Endothelial cell (in vitro differentiated cells): ENCODE measurements around the gene R3HDML. TPM values are rescaled to one million over a fixed set of nuclear protein-coding genes. Genes with fewer than 3 reads are reported as not detected.
A peak's percentile ranks its signal among the peaks of the same experiment; 100 is the strongest.
"Not testable (repeated sequence)": the region's sequence is repeated elsewhere in the genome, so short reads cannot be mapped to it uniquely, and the experiment has no call there.

Source experiments
- DNase-seq: peaks from one replicate; pipeline ENCODE4 v3.0.0; 2021; ENCODE audit warnings: low spot score
- H3K27ac Mint-ChIP-seq: one replicate; pipeline ENCODE4 v1.8.0; 2021; ENCODE audit warnings: mixed read lengths, inconsistent platforms; ENCODE audit not compliant: unreplicated experiment
- H3K27me3 Mint-ChIP-seq: one replicate; pipeline ENCODE4 v1.8.0; 2021; ENCODE audit warnings: mild to moderate bottlenecking, moderate library complexity, mixed read lengths, inconsistent platforms; ENCODE audit not compliant: unreplicated experiment
- H3K36me3 Mint-ChIP-seq: one replicate; pipeline ENCODE4 v1.8.0; 2021; ENCODE audit warnings: mild to moderate bottlenecking, low read depth, mixed read lengths, inconsistent platforms; ENCODE audit not compliant: unreplicated experiment
- H3K4me1 Mint-ChIP-seq: one replicate; pipeline ENCODE4 v1.8.0; 2021; ENCODE audit warnings: mild to moderate bottlenecking, mixed read lengths, inconsistent platforms; ENCODE audit not compliant: unreplicated experiment
- H3K4me3 Mint-ChIP-seq: one replicate; pipeline ENCODE4 v1.8.0; 2021; ENCODE audit warnings: mild to moderate bottlenecking, mixed read lengths, inconsistent platforms; ENCODE audit not compliant: unreplicated experiment
- H3K9me3 Mint-ChIP-seq: one replicate; pipeline ENCODE4 v1.8.0; 2021; ENCODE audit warnings: mixed read lengths, inconsistent platforms; ENCODE audit not compliant: unreplicated experiment
- CTCF ChIP-seq: fragments of 200-600 bp; sonication (generic); IDR thresholded peaks from one replicate; pipeline ENCODE4 v1.5.0; 2021; ENCODE audit warnings: antibody characterized with exemption; ENCODE audit not compliant: unreplicated experiment
- total RNA-seq: library from RNA; stranded (reverse); fragmentation: NEBNext Ultra II Directional; extraction: Animal tissue kit (Norgen Biotek cat#: 25700); gene quantifications from one replicate; pipeline ENCODE4 v1.2.1, GENCODE V29; 2021; ENCODE audit not compliant: unreplicated experiment

The R3HDML gene
- total RNA-seq, 1 donor from 2014 or later: not detected

- no peaks in the 10 kb centered on the region for H3K9me3 Mint-ChIP-seq
- no peak overlapping the region for H3K4me3 Mint-ChIP-seq
These were observed 10.3 kb upstream of the R3HDML start for GRCh38 chr20:44326391-44327159.

GRCh38 chr20:44327748-44328147, 9.1 kb upstream of the R3HDML start:
- H3K9me3 Mint-ChIP-seq, H3K36me3 Mint-ChIP-seq, H3K27ac Mint-ChIP-seq, H3K27me3 Mint-ChIP-seq, H3K4me1 Mint-ChIP-seq, DNase-seq, H3K4me3 Mint-ChIP-seq: not testable (repeated sequence)

More at GRCh38 chr20:44326391-44327159, 10.3 kb upstream of the R3HDML start:
- peak; percentile 18 for DNase-seq
- Mint-ChIP-seq H3K27me3 (peaks cover 3% of the 10 kb centered on the region), H3K27ac (no peak overlapping the region), H3K36me3 (no peaks in the 10 kb centered on the region), H3K4me1 (no peaks in the 10 kb centered on the region)
- TF ChIP-seq CTCF: no peak

- Mint-ChIP-seq H3K27me3 (peaks cover 3% of the 10 kb centered on the region), H3K4me1 (no peaks in the 10 kb centered on the region), H3K9me3 (no peaks in the 10 kb centered on the region), H3K27ac (no peak overlapping the region), H3K36me3 (no peaks in the 10 kb centered on the region), H3K4me3 (no peak overlapping the region)
- no peak for DNase-seq
- TF ChIP-seq CTCF: no peak
These were observed 8.4 kb upstream of the R3HDML start for GRCh38 chr20:44328428-44328827.

GRCh38 chr20:44331201-44331600, 5.6 kb upstream of the R3HDML start:
- Mint-ChIP-seq H3K27ac (no peak overlapping the region), H3K4me3 (no peak overlapping the region), H3K9me3 (no peaks in the 10 kb centered on the region), H3K36me3 (no peaks in the 10 kb centered on the region), H3K27me3 (peaks cover 5% of the 10 kb centered on the region), H3K4me1 (no peaks in the 10 kb centered on the region)
- no peak for DNase-seq
- TF ChIP-seq CTCF: no peak

- Mint-ChIP-seq H3K4me1 (no peaks in the 10 kb centered on the region), H3K4me3 (no peak overlapping the region), H3K9me3 (no peaks in the 10 kb centered on the region), H3K27me3 (peaks cover 3% of the 10 kb centered on the region), H3K36me3 (no peaks in the 10 kb centered on the region), H3K27ac (no peak overlapping the region)
- DNase-seq: no peak
- no peak for TF ChIP-seq CTCF
These were observed 2.5 kb upstream of the R3HDML start for GRCh38 chr20:44334306-44334705.
